Subcutaneous adipose tissue (tissue), 4 donors: ENCODE measurements around the gene WDR45B. TPM values are rescaled to one million over a fixed set of nuclear protein-coding genes. Genes with fewer than 3 reads are reported as not detected.

Experiments
- total RNA-seq, 4 donors: library from RNA; depleted of rRNA; stranded (reverse); fragments of >200 nt; gene quantifications; one replicate each; pipeline ENCODE4 v1.1.0, GENCODE V29; 2016
- TF ChIP-seq, protein P1 (sequence below): fragments of 450-650 bp; IDR thresholded peaks from one replicate; pipeline ENCODE4 v1.5.1; 2016; ENCODE audit warnings: low read depth, mild to moderate bottlenecking, control low read depth, antibody characterized with exemption, moderate library complexity

WDR45B gene
- total RNA-seq, 4 donors from 2014 or later = 60.6 to 74.8 (median 63.1) TPM

DNA sequence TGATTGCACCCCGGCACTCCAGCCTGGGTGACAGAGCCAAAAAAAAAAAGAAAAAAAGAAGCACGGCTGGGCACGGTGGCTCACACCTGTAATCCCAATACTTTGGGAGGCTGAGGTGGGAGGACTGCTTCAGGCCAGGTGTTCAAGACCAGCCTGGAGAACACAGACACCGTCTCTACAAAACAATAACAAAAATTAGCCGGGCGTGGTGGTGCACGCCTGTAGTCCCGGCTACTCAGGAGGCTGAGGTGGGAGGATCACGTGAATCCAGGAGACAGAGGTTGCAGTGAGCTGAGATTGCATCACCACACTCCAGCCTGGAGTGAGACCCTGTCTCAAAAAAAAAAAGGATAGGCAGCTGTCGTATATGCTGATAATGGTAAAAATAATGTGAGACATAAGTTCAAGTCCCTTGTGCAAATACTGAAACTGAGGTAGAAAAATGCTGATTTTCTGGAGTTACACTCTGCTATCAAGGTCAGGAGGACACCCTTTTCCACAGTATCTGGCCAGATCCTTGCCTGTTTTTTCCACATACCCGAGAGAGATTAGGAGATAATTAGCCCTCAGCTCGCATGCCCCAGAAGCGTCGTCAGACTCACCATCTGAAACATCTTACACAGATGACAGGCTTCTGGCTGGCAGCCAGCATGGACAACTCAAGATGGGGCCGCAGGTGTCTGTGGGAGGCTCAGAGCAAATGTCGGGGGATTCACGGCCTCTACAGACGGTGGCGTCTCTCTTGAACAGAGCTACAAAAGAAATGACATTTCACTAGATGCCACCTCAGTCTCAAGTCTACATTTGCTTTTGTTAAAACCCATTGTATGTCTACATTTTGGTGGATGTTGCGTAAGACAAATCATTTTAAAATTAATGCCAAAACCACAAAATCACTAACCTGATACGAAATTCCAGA, 36.8 kb downstream of the WDR45B start:
- TF ChIP-seq, protein P1, sequence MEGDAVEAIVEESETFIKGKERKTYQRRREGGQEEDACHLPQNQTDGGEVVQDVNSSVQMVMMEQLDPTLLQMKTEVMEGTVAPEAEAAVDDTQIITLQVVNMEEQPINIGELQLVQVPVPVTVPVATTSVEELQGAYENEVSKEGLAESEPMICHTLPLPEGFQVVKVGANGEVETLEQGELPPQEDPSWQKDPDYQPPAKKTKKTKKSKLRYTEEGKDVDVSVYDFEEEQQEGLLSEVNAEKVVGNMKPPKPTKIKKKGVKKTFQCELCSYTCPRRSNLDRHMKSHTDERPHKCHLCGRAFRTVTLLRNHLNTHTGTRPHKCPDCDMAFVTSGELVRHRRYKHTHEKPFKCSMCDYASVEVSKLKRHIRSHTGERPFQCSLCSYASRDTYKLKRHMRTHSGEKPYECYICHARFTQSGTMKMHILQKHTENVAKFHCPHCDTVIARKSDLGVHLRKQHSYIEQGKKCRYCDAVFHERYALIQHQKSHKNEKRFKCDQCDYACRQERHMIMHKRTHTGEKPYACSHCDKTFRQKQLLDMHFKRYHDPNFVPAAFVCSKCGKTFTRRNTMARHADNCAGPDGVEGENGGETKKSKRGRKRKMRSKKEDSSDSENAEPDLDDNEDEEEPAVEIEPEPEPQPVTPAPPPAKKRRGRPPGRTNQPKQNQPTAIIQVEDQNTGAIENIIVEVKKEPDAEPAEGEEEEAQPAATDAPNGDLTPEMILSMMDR = no peak

GRCh38 chr17:82609655-82610054, 38.6 kb downstream of the WDR45B start:
- TF ChIP-seq, protein P1 = no peak

DNA sequence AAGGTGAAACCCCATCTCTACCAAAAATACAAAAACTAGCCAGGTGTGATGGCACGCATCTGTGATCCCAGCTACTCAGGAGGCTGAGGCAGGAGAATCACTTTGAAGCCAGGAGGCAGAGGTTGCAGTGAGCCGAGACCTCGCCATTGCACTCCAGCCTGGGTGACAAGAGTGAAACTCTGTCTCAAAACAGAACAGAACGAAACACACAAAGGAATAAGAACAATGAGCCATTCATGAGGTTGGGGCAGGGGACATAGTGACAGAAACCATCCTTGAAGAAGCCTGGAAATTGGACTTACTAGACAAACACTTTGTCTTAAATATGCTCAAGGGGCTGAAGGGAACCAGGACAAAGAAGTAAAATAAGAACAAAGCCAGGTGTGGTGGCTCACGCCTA, 39.4 kb downstream of the WDR45B start:
- TF ChIP-seq, protein P1 = no peak

DNA sequence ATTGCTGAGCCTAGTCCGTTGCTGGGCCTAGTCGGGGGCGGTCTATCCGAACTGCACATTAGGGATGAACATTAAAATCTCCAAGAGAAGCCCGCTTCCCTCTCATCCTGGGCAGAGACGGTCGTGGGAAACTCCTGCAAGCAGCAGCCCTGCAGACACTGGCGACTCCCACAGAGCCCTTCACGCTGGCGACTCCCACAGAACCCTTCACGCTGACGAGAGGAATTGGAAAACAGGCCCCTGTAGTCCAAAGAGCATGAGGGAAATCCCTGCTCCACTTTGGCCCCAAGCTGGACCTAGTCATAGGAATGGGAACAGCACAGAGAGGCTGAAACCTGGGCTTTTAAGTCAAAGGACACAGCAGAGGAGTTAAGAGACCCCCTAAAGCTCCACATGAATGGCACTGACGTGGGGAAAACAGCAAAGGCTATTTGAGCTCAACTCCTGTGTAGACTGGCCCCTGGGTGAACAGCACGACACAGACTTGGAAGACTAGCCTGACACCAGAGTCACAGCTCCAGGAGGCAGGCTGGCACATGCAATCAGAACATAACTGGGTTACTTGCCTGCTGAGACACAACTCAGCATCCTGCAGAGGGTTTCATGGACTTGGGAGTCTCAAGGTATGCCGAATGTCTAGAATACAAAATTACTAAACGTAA, 42.2 kb downstream of the WDR45B start:
- TF ChIP-seq, protein P1 = no peak

- TF ChIP-seq, protein P1 = no peak
Observed at GRCh38 chr17:82604532-82604931, 43.7 kb downstream of the WDR45B start.

DNA sequence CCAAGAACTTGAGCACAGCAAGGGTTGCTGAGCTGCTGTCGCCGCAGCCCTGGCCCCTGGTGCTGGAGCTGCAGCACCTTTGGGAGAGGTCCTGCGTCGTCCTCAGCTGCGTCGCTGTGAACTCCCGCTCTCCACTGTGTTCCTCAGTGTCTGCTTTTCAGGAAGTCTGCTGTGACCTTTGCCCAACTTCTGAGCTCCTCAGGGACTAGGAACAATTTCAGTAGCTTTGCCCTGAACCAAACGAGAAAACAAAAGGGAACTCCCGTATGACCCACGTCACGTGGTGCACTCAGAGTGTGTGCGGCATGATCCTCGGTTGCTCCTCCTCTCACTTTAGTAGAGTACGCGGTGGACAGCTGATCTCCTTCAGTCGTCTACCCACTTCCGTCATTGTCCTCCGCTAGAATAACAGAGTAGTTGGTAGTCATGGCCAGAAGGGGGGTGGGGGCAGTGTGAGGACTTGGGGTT, 44.2 kb downstream of the WDR45B start:
- TF ChIP-seq, protein P1 = no peak
